Stimulated activated CD8-positive, alpha-beta memory T cell treated with anti-CD3 and anti-CD28 coated beads, Interleukin-4, amount 100 ng/mL, for 48 hours (primary cell): ENCODE results near the gene GNG13.
"Not testable (repeated sequence)": the region's sequence is repeated elsewhere in the genome, so short reads cannot be mapped to it uniquely, and the experiment has no call there.

Source experiments
- DNase-seq: peaks from one replicate; pipeline ENCODE4 v3.0.0-alpha.2; 2020

The GNG13 gene, protein sequence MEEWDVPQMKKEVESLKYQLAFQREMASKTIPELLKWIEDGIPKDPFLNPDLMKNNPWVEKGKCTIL

DNA sequence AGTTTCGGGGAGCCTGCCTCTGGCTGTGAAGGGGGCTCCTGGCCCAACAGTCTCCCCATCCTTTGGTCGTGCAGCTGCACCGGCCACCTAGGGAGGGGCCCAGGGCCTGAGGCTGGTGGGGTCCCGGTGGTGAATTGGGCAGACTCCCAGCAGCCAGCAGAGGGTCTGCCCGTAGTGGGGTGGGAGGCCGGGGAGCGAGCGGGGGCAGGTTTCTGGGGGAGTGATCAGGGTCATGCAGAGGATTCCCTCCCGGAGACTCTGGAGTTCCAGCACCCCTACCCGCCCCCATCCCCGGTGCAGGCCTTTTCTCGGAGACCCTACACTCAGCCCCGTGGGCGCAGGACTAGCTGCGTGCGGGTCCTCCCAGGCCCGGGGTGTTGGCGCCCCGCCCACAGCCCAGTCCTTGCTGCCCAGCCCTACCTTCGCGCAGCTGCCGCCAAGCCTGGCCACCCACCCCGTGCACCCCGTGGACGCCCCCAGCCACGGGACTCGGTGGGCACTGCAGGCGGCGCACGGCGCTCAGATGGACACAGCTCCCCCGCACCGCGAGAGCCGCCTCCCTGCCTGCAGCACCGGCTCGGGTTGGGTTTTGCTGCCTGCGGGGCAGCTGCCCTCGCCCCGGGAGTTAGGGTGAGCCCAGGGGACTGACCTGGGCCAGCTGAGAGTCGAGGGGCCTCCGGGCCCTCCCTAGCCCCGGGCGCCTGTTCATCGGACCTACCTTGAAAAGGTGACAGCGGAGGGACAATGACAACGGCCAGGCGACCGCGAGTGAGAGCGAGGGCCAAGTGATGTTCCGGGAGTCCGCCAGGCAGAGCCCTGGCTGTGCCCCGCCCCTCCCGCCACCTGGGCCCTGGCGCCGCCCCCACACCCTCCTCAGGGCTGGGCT lies at the start of gene GNG13:
TSS of gene GNG13 (minus strand) at position 787 of the 886 bp plus-strand sequence. CDS start 1,657 bp downstream, outside the sequence.
- DNase-seq: no peak

DNA sequence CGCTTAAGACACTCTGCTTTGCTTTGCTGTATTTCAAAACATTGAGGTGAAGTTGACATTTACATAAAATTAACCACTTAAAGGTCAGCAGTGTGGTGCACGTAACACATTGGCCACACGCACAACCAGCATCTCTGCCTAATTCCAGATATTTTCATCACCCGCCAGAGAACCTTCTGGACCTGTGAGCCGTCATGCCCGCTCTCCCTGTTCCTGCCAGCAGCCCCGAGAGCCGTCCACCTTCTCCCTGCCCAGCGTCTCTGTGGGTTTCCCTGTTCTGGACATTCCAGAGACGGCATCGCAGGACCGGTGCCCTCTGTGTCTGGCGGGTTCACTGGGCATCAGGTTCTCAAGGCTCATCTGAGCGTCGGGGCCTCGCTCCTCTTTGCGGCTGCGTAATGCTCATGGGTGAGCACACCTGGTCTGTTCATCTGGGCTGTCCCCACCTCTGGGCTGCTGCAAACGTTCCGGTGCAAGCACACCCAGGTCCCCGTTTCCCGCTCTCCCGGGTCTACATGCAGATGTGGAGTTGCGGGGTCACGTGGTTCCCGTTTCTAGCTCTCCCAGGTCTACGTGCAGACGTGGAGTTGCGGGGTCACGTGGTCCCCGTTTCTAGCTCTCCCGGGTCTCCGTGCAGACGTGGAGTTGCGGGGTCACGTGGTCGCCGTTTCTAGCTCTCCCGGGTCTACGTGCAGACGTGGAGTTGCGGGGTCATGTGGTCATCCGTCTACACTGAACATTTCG lies 48.1 kb upstream of the GNG13 start:
- no peak for DNase-seq

DNA sequence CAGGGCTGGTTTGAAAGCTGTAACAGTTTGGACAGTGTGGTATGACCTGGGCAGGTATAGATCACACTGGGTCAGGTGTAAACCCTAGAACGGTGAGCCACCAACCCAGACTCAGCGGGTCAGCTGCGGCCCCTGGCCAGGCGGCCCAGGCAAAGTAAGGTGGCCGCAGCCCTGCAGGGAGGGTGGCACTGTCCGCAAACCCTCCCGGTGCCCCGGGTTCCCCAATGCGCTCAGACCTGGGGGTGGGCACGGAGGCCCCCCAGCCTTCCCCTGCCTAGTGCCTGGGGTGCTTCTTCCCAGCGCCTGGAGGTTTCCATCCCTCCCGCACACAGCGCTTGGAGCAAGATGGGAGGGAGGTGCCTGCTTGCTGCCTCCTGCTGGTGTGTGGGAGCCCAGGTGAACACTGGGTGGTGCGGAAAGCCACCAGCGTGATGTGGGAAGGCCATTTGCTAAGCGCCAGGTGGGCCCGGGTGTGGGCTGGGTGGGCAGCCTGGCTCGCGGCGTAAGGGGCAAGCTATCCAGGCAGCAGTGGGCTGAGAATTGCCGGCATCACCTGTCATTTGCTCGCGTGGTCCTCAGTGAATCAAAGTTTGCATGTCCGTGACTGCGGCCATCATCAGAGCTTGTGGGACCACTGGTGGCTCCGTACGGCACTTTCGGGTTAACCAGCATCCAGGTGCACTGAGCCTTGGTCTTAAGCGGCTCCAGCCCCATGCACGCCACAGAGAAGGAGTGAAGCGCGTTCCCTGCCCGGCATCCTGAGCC lies 47.3 kb upstream of the GNG13 start:
- DNase-seq: no peak

GRCh38 chr16:847151-847550 lies 46.6 kb upstream of the GNG13 start:
- no peak for DNase-seq

- DNase-seq: no peak
These were observed 44.8 kb upstream of the GNG13 start for GRCh38 chr16:845351-845745.

DNA sequence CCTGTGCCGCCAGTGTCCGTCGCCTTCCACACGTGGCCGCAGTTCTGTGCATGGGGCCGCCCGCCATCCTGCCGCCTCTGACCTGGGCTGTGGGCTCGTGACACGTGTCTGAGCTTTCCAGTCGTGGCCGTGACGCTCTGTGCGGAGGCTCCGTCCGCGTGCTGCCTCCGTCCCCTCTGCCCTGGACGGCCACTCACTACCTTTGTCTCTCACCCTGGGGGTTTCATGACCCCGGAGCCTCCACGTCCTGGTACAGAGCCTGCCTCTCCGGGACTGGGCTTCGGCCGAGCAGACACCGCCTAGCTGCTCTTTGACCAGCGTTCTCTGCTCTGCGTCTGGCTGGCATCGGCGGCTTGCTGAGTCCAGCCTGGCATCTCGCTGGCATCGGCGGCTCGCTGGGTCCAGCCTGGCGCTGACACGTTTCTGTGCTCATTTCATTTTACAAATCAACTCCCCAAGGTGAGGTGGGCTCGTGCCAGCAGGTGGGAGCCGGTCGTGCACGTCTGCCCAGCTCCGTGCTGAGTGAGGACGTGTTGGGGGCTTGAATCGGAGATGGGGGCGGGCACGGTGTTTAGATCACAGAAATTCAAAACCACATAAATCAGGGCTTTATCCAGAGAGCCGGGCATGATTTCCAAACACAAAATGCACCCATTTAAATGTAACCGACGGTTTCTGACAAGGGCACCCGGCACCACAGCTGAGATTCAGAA lies 44.3 kb upstream of the GNG13 start:
- DNase-seq: no peak

DNA sequence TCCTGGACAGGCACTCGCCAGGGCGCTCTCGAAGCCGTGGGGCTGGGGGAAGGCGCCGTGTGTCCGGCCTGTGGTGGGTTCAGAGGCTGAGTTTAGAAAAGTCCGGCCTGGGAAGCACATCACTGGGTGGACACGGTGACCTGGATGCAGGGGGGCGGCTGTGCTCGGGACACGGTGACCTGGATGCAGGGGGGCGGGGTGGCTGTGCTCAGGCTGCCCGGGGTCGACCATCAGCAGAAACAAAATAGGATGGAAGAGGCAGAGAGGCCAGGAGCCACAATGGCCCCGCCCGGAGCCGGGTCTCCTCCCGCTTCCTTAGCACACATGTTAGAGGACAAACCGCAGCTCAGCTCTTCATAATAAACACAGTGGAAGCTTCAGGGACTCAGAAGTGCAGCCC lies 43.2 kb upstream of the GNG13 start:
- DNase-seq: no peak

DNA sequence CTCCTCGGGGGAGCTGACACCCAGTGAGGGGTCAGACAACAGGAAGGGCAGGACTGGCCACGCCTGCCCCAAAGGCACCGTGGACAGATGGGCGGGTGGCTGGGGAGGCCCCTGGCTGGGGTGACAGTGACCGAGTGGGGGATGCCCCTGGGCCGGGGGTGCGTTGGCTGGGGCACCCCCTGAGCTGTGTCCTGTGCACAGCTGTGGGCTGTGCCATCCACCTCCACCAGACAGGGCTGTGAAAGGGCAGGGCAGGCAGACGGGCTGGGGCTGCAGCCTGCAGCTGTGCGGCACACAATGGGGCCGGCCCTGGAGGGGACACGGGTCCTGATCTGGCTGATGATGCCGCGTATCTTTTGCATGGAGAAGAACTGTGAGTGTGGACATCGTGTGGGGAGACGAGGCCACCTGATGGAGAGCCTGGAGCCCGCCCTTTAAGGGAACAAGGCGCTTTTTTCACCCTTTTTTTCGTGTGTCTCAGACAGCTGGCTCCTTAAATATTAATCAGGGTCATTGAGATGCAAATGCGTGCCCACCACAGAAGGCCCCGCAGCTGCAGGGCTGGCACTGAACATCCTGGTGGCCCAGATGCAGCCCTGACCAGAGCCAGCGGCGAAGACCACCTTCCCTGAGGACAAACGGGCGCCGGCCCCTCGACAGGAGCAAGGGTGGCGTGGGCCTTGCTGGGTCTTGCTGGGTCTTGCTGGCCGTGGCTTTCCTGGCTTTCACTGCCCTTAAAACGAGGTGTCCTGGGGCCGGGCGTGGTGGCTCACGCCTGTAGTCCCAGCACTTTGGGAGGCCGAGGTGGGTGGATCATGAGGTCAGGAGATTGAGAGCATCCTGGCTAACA lies 42.4 kb upstream of the GNG13 start:
- DNase-seq: no peak

DNA sequence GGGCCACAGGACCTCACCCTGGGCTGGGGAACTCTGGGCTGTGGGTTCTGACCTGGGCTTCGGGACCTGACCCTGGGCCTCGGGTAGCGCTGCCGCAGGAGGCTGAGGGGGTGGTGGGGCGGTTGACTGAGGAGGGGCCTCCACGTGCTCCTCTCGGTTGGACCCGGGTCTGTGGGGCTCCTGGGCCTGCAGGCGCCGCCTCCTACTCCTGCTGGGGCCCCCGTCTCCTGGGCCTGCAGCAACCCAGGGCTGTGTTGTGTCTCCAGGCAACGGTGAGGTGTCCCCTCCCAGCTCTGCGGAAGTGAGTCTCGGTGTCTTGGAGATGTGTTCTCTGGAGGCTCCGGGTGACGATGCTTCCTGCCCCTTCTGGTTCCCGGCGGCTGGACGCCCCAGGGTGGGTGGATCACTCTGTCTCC lies 41.5 kb upstream of the GNG13 start:
- DNase-seq: no peak

GRCh38 chr16:841455-842060 lies 41.0 kb upstream of the GNG13 start:
- no peak for DNase-seq

GRCh38 chr16:840561-841454 lies 40.3 kb upstream of the GNG13 start:
- no peak for DNase-seq

- no peak for DNase-seq
These were observed 39.3 kb upstream of the GNG13 start for GRCh38 chr16:839643-840408.

GRCh38 chr16:838741-839140 lies 38.2 kb upstream of the GNG13 start:
- no peak for DNase-seq

- not testable (repeated sequence) for DNase-seq
These were observed 36.3 kb upstream of the GNG13 start for GRCh38 chr16:836822-837221.

GRCh38 chr16:836221-836620 lies 35.7 kb upstream of the GNG13 start:
- DNase-seq: no peak

DNA sequence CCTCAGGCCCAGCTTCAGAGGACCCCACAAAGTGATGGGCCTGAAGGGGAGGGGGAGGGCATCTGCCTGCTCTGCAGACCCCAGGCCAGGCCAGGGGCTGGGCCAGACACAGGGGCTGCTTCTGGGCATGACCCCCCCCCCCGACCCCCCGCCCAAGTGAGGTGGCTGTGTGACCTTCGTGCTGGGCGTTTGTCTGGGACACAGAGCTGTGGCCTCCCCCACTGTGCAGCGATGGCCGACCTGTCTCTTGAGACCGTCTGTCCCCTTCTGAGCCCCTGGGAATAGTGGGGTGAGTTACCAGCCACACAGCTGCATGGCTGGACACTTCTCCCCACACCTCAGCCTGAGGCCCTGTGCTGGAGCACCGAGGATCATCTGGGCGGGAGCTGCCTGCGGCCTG lies 34.8 kb upstream of the GNG13 start:
- no peak for DNase-seq

- DNase-seq: no peak
These were observed 32.9 kb upstream of the GNG13 start for GRCh38 chr16:833411-833810.

- DNase-seq: no peak
These were observed 32.3 kb upstream of the GNG13 start for GRCh38 chr16:832652-833336.
